Hepatocyte (in vitro differentiated cells): ENCODE results near the gene TMEM106C.

ENCODE experiments used
- EZH2 ChIP-seq: fragments of 200-600 bp; sonication (generic); IDR thresholded peaks from 2 replicates; pipeline ENCODE4 v1.6.1; 2016; ENCODE audit warnings: antibody characterized with exemption, mild to moderate bottlenecking, borderline replicate concordance
- EZH2phosphoT487 ChIP-seq: fragments of 200-600 bp; sonication (generic); IDR thresholded peaks from one replicate; pipeline ENCODE4 v1.6.1; 2018; ENCODE audit warnings: antibody characterized with exemption, mild to moderate bottlenecking, low read depth, moderate library complexity; ENCODE audit not compliant: unreplicated experiment, severe bottlenecking
- TF ChIP-seq, protein P1 (sequence below): fragments of 200-600 bp; sonication (generic); IDR thresholded peaks from 2 replicates; pipeline ENCODE4 v1.5.1; 2016; ENCODE audit warnings: antibody characterized with exemption, mild to moderate bottlenecking; ENCODE audit not compliant: poor library complexity

- TF ChIP-seq, protein P1, sequence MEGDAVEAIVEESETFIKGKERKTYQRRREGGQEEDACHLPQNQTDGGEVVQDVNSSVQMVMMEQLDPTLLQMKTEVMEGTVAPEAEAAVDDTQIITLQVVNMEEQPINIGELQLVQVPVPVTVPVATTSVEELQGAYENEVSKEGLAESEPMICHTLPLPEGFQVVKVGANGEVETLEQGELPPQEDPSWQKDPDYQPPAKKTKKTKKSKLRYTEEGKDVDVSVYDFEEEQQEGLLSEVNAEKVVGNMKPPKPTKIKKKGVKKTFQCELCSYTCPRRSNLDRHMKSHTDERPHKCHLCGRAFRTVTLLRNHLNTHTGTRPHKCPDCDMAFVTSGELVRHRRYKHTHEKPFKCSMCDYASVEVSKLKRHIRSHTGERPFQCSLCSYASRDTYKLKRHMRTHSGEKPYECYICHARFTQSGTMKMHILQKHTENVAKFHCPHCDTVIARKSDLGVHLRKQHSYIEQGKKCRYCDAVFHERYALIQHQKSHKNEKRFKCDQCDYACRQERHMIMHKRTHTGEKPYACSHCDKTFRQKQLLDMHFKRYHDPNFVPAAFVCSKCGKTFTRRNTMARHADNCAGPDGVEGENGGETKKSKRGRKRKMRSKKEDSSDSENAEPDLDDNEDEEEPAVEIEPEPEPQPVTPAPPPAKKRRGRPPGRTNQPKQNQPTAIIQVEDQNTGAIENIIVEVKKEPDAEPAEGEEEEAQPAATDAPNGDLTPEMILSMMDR: no peak
- TF ChIP-seq EZH2phosphoT487: no peak
- TF ChIP-seq EZH2: no peak
These were observed 33.9 kb downstream of the TMEM106C start for GRCh38 chr12:47997321-47997720.
